ENCODE results near the gene MUS81. TPM values are rescaled to one million over a fixed set of nuclear protein-coding genes. Genes with fewer than 3 reads are reported as not detected.
A peak's percentile ranks its signal among the peaks of the same experiment; 100 is the strongest.

MUS81 gene
- total and polyA plus RNA-seq, 2 of the 4 experiments (the other 2 are of a cell fraction) = 23.7 to 47.9 TPM

DNA sequence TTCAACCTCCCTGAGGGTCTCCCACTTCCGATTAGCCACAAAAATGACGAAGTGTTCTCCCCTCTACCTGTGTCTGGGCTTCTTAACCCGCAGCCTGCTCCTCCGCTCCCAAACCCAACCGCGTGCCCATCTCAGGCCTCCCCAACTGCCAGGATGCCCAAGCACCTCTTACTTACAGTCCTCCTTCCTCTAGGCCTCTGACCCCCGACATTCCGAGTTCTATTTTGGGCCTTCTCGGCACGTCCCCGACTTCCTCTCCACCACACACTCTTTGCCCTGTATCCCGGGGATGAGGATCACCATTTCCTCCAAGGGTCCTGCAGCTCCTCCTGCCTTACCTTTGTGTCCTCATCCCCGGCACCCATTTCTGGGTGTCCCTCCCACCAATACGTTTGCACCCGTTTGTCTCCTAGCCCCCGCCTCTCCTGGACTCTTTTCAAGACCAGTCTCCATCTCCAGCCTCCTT is 388 bp upstream of the MUS81 start (continued):
- TF ChIP-seq ELK1 (IDR thresholded peaks at IDR 0.05; ENCODE audit: borderline replicate concordance, low read depth, low read length) (no peak), CEBPB (IDR thresholded peaks at IDR 0.05; ENCODE audit: low read depth, low read length) (no peak), RAD21 (IDR thresholded peaks at IDR 0.05; ENCODE audit: low read length) (no peak)

GRCh38 chr11:65861165-65861505 is 902 bp downstream of the MUS81 start:
- peak overlapping the region; percentile 70 for H2BK120ac ChIP-seq (ENCODE audit: low read depth, low read length)
- POLR2A ChIA-PET (ENCODE audit: unreplicated experiment) = interaction anchor here (0.6 to 0.8 kb wide), 2 partner anchors 10 to 11 kb away, joined by 3 to 7 read pairs; no protein-coding TSS in a partner anchor
- H3K4me1 ChIP-seq (ENCODE audit: control insufficient read depth, insufficient read depth, low read length) = peaks cover 8% of the 10 kb centered on the region
- CTCF ChIA-PET = interaction anchor here (2.4 kb wide), 1 partner anchor 27 kb away, joined by 8 read pairs; the partner anchor contains the start of gene FIBP
- in situ Hi-C loops (cut with MboI; ENCODE audit: low sequenced_read_pairs) (no loop called here), dilution Hi-C loops (cut with HindIII; ENCODE audit: low sequenced_read_pairs, unreplicated experiment) (no loop called here), intact Hi-C loops (cut with micrococcal nuclease) (no loop called here)
- H3K4ac ChIP-seq (ENCODE audit: low read depth, low read length) = peak overlapping the region; percentile 98
- peak overlapping the region; percentile 95 for H3K4me3 ChIP-seq (ENCODE audit: insufficient read depth, low read depth, low read length)
- peak overlapping the region; percentile 94 for H3K23ac ChIP-seq (ENCODE audit: low read depth, low read length)
- peak overlapping the region; percentile 90 for H2BK5ac ChIP-seq (ENCODE audit: low read depth, low read length, poor library complexity, severe bottlenecking)
- H3K18ac ChIP-seq (ENCODE audit: low read depth, low read length) = peak overlapping the region; percentile 62
- H3K4me2 ChIP-seq (ENCODE audit: low read depth, low read length) = peak overlapping the region; percentile 89
- no peak for DNase-seq
- H2BK20ac ChIP-seq (ENCODE audit: low read depth, low read length) = no peak overlapping the region
- peak overlapping the region; percentile 96 for H2AK5ac ChIP-seq (ENCODE audit: low read depth, low read length)
- no peak for ATAC-seq (ENCODE audit: low read depth)
- H2AFZ ChIP-seq (replicated peaks; ENCODE audit: low read length, poor library complexity) = peak overlapping the region; percentile 93
- H4K8ac ChIP-seq (ENCODE audit: low read depth in 2 of 2, low read length in 2 of 2) = peak overlapping the region; percentile 94 to 99
- H3K14ac ChIP-seq (replicated peaks; ENCODE audit: low read depth, low read length) = peak overlapping the region; percentile 87
- H3K56ac ChIP-seq (ENCODE audit: extremely low read depth, insufficient read depth, low read length) = peak overlapping the region; percentile 60
- no TSS peak for BruUV-seq (replicated peaks)
- no peaks in the 10 kb centered on the region for H3K27me3 ChIP-seq (ENCODE audit: control insufficient read depth, insufficient read depth, low read length)
- peaks cover 39% of the 10 kb centered on the region for H4K20me1 ChIP-seq (ENCODE audit: insufficient read depth, low read length)
- H3K9me3 ChIP-seq (ENCODE audit: control insufficient read depth, insufficient read depth, low read length) = no peaks in the 10 kb centered on the region
- WGBS, 2 experiments (ENCODE audit: extremely low coverage in 2 of 2, insufficient read length in 1 of 2) = 20% methylated on average over 2 of the region's 14 CpGs; no CpG with 5 or more reads in 1 of the 2 experiments
- H3K36me3 ChIP-seq (ENCODE audit: control insufficient read depth, insufficient read depth, low read length) = peaks cover 52% of the 10 kb centered on the region
- H4K5ac ChIP-seq (ENCODE audit: low read depth, low read length) = peak overlapping the region; percentile 68
- peak overlapping the region; percentile 41; the same call in 1 of the 3 replicates for H2BK15ac ChIP-seq (ENCODE audit: low read depth, low read length)
- no peak for TF ChIP-seq MAZ (IDR thresholded peaks at IDR 0.05; ENCODE audit: borderline replicate concordance, low read depth, low read length)
- H2AK9ac ChIP-seq (replicated peaks; ENCODE audit: low read depth, low read length, poor library complexity) = peak overlapping the region; percentile 100
- peaks cover 6% of the 10 kb centered on the region for H3K9me1 ChIP-seq (ENCODE audit: insufficient read depth, low read length)
- H4K91ac ChIP-seq (ENCODE audit: insufficient read depth, low read depth, low read length) = peak overlapping the region; percentile 98
- peaks cover 6 to 66% of the 10 kb centered on the region in 2 experiments; a peak in 3 of 4 replicates for H3K79me1 ChIP-seq (ENCODE audit: low read depth in 1 of 2, low read length in 2 of 2)
- peak overlapping the region; percentile 89 for H3K27ac ChIP-seq (ENCODE audit: insufficient read depth, low read length)
- peak overlapping the region; percentile 96 for H3K9ac ChIP-seq (ENCODE audit: low read depth, low read length)

All from IMR-90 (cell line).